HCT116 (cell line): ENCODE measurements around the gene PIGP.

Experiments used
- ATF3 ChIP-seq: IDR thresholded peaks from 2 replicates; pipeline ENCODE4 v1.6.1; 2012
- EZH2 ChIP-seq: fragments of 200-600 bp; sonication (generic); IDR thresholded peaks from 2 replicates; pipeline ENCODE4 v1.6.1; 2017; ENCODE audit warnings: antibody characterized with exemption, mixed run types
- FOSL1 ChIP-seq: IDR thresholded peaks from 2 replicates; pipeline ENCODE4 v1.6.1; 2012; ENCODE audit warnings: low read depth
- MAX ChIP-seq: IDR thresholded peaks from 2 replicates; pipeline ENCODE4 v1.6.1; 2012
- POLR2A ChIP-seq: IDR thresholded peaks from 2 replicates; pipeline ENCODE4 v1.7.0; 2011; ENCODE audit warnings: borderline replicate concordance; ENCODE audit not compliant: insufficient read depth, insufficient read length; ENCODE audit errors: extremely low read depth
- POLR2AphosphoS5 ChIP-seq: IDR thresholded peaks from 2 replicates; pipeline ENCODE4 v1.6.1; 2011; ENCODE audit warnings: mild to moderate bottlenecking, low read depth, low read length, moderate library complexity
- RAD21 ChIP-seq: IDR thresholded peaks from 2 replicates; pipeline ENCODE4 v1.6.1; 2012; ENCODE audit warnings: low read depth, mild to moderate bottlenecking
- SIN3A ChIP-seq: IDR thresholded peaks from 2 replicates; pipeline ENCODE4 v1.6.1; 2012; ENCODE audit warnings: low read depth
- TCF7L2 ChIP-seq: IDR thresholded peaks from 2 replicates; pipeline ENCODE4 v1.7.0; 2011; ENCODE audit warnings: borderline replicate concordance, inconsistent platforms; ENCODE audit not compliant: insufficient read depth, insufficient read length; ENCODE audit errors: extremely low read depth
- YY1 ChIP-seq: IDR thresholded peaks from 2 replicates; pipeline ENCODE4 v1.6.1; 2011; ENCODE audit warnings: low read length, low read depth, moderate library complexity, mild to moderate bottlenecking; ENCODE audit not compliant: insufficient replicate concordance; ENCODE audit errors: extremely low read depth
- ZNF274 ChIP-seq: fragments of 200-500 bp; sonication (Bioruptor generic); IDR thresholded peaks from 2 replicates; pipeline ENCODE4 v1.6.1; 2014; ENCODE audit warnings: mild to moderate bottlenecking, low read depth, low read length, inconsistent platforms
- TF ChIP-seq, protein P1 (sequence below), 3 experiments: fragments of 200-600 bp in 1 of 3; sonication (generic) in 1 of 3; IDR thresholded peaks in 2 of 3; conservative IDR thresholded peaks in 1 of 3; 2 replicates each; pipeline ENCODE4 v1.5.1; 2012 to 2017; ENCODE audit warnings: low read depth in 2 of 3, low read length in 2 of 3, antibody characterized with exemption in 1 of 3, borderline replicate concordance in 1 of 3, control low read depth in 1 of 3, mild to moderate bottlenecking in 1 of 3, mixed read lengths in 1 of 3, mixed run types in 1 of 3, moderate library complexity in 1 of 3; ENCODE audit not compliant: insufficient read depth in 1 of 3

DNA sequence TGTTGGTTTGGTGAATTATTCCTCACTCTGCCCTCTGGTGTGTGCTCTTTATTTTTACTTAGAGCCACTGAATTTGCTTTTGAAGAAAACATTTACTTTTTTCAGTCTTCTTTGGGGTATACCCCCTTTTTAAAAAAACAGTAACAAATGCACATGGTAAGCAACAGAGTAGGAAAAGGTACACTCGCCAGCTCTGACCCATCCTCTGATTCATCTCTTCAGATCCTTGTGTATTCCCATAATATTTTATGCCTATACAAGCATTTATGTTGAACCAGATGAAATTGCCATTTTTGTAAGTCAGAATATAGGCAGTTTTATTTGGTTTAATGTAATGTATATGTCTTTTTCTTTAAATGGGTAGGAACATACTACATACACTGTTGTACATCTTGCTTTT, 28.5 kb upstream of the PIGP start:
- TF ChIP-seq, protein P1, sequence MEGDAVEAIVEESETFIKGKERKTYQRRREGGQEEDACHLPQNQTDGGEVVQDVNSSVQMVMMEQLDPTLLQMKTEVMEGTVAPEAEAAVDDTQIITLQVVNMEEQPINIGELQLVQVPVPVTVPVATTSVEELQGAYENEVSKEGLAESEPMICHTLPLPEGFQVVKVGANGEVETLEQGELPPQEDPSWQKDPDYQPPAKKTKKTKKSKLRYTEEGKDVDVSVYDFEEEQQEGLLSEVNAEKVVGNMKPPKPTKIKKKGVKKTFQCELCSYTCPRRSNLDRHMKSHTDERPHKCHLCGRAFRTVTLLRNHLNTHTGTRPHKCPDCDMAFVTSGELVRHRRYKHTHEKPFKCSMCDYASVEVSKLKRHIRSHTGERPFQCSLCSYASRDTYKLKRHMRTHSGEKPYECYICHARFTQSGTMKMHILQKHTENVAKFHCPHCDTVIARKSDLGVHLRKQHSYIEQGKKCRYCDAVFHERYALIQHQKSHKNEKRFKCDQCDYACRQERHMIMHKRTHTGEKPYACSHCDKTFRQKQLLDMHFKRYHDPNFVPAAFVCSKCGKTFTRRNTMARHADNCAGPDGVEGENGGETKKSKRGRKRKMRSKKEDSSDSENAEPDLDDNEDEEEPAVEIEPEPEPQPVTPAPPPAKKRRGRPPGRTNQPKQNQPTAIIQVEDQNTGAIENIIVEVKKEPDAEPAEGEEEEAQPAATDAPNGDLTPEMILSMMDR (IDR thresholded peaks at IDR 0.05 in 2 of 3, conservative IDR thresholded peaks at IDR 0.05 in 1 of 3; ENCODE audit: borderline replicate concordance in 1 of 3, insufficient read depth in 1 of 3, low read depth in 2 of 3, low read length in 2 of 3), result no peak
- no peak for TF ChIP-seq RAD21
- TF ChIP-seq POLR2A, result no peak
- no peak for TF ChIP-seq YY1
- no peak for TF ChIP-seq MAX
- TF ChIP-seq ATF3, result no peak
- no peak for TF ChIP-seq ZNF274
- TF ChIP-seq SIN3A, result no peak
- TF ChIP-seq FOSL1, result no peak
- no peak for TF ChIP-seq EZH2
- no peak for TF ChIP-seq POLR2AphosphoS5
- no peak for TF ChIP-seq TCF7L2
